Glutamatergic neuron (in vitro differentiated cells): ENCODE measurements around the gene SPP2. TPM values are rescaled to one million over a fixed set of nuclear protein-coding genes. Genes with fewer than 3 reads are reported as not detected.

Experiments
- DNase-seq: peaks from one replicate; pipeline ENCODE4 v3.0.0; 2022
- H3K27ac Mint-ChIP-seq: one replicate; pipeline ENCODE4 v1.8.0; 2020; ENCODE audit warnings: mild to moderate bottlenecking, mixed read lengths, inconsistent platforms; ENCODE audit not compliant: unreplicated experiment
- H3K27me3 Mint-ChIP-seq: one replicate; pipeline ENCODE4 v1.8.0; 2020; ENCODE audit warnings: mild to moderate bottlenecking, moderate library complexity, mixed read lengths, inconsistent platforms; ENCODE audit not compliant: unreplicated experiment
- H3K36me3 Mint-ChIP-seq: one replicate; pipeline ENCODE4 v1.8.0; 2020; ENCODE audit warnings: mild to moderate bottlenecking, mixed read lengths, inconsistent platforms; ENCODE audit not compliant: unreplicated experiment
- H3K4me1 Mint-ChIP-seq: one replicate; pipeline ENCODE4 v1.8.0; 2020; ENCODE audit warnings: mild to moderate bottlenecking, low read depth, mixed read lengths, inconsistent platforms; ENCODE audit not compliant: unreplicated experiment
- H3K4me3 Mint-ChIP-seq: one replicate; pipeline ENCODE4 v1.8.0; 2020; ENCODE audit warnings: mild to moderate bottlenecking, mixed read lengths, inconsistent platforms; ENCODE audit not compliant: unreplicated experiment
- H3K9me3 Mint-ChIP-seq: one replicate; pipeline ENCODE4 v1.8.0; 2020; ENCODE audit warnings: mild to moderate bottlenecking, moderate library complexity, mixed read lengths, inconsistent platforms; ENCODE audit not compliant: unreplicated experiment
- CTCF ChIP-seq: fragments of 200-600 bp; sonication (generic); IDR thresholded peaks from one replicate; pipeline ENCODE4 v1.5.0; 2021; ENCODE audit not compliant: partially characterized antibody, unreplicated experiment
- total RNA-seq: library from RNA; stranded (reverse); fragmentation: NEBNext Ultra II Directional; extraction: Animal tissue kit (Norgen Biotek cat#: 25700); gene quantifications from one replicate; pipeline ENCODE4 v1.2.1, GENCODE V29; 2021; ENCODE audit not compliant: unreplicated experiment

The SPP2 gene
- total RNA-seq, 1 donor from 2014 or later, result not detected

- Mint-ChIP-seq H3K9me3 (no peaks in the 10 kb centered on the region), H3K27me3 (peaks cover 2% of the 10 kb centered on the region), H3K27ac (no peak overlapping the region), H3K36me3 (peaks cover 5% of the 10 kb centered on the region), H3K4me3 (no peak overlapping the region), H3K4me1 (no peaks in the 10 kb centered on the region)
- no peak for DNase-seq
- no peak for TF ChIP-seq CTCF
Observed at GRCh38 chr2:234020332-234020731, 30.2 kb upstream of the SPP2 start.

GRCh38 chr2:234022424-234022823 lies 28.1 kb upstream of the SPP2 start:
- H3K27me3 Mint-ChIP-seq, result peaks cover 2% of the 10 kb centered on the region
- H3K36me3 Mint-ChIP-seq, result peaks cover 5% of the 10 kb centered on the region
- no peak for DNase-seq
- TF ChIP-seq CTCF, result no peak
- no peaks in the 10 kb centered on the region for H3K9me3 Mint-ChIP-seq
- no peak overlapping the region for H3K27ac Mint-ChIP-seq
- H3K4me3 Mint-ChIP-seq, result no peak overlapping the region
- H3K4me1 Mint-ChIP-seq, result no peaks in the 10 kb centered on the region

GRCh38 chr2:234024304-234024703 lies 26.2 kb upstream of the SPP2 start:
- DNase-seq, result no peak
- Mint-ChIP-seq H3K36me3 (peaks cover 5% of the 10 kb centered on the region), H3K4me1 (no peaks in the 10 kb centered on the region), H3K27ac (no peak overlapping the region), H3K27me3 (peaks cover 2% of the 10 kb centered on the region), H3K9me3 (peaks cover 2% of the 10 kb centered on the region), H3K4me3 (no peak overlapping the region)
- no peak for TF ChIP-seq CTCF

- Mint-ChIP-seq H3K9me3 (peaks cover 2% of the 10 kb centered on the region), H3K27me3 (peaks cover 2% of the 10 kb centered on the region), H3K4me3 (no peak overlapping the region), H3K4me1 (no peaks in the 10 kb centered on the region), H3K27ac (no peak overlapping the region), H3K36me3 (peaks cover 5% of the 10 kb centered on the region)
- TF ChIP-seq CTCF, result no peak
- DNase-seq, result no peak
Observed at GRCh38 chr2:234025466-234025865, 25.0 kb upstream of the SPP2 start.

GRCh38 chr2:234025891-234026401 lies 24.6 kb upstream of the SPP2 start:
- no peak overlapping the region for H3K27ac Mint-ChIP-seq
- peaks cover 5% of the 10 kb centered on the region for H3K36me3 Mint-ChIP-seq
- no peaks in the 10 kb centered on the region for H3K4me1 Mint-ChIP-seq
- TF ChIP-seq CTCF, result no peak
- H3K9me3 Mint-ChIP-seq, result peaks cover 2% of the 10 kb centered on the region
- DNase-seq, result no peak
- peaks cover under 1% of the 10 kb centered on the region for H3K27me3 Mint-ChIP-seq
- H3K4me3 Mint-ChIP-seq, result no peak overlapping the region
